Heart left ventricle (tissue), 16 donors: ENCODE data around the gene ASH1L. TPM values are rescaled to one million over a fixed set of nuclear protein-coding genes. Genes with fewer than 3 reads are reported as not detected.
"Not testable (repeated sequence)": the region's sequence is repeated elsewhere in the genome, so short reads cannot be mapped to it uniquely, and the experiment has no call there.

Source experiments
- ATAC-seq, 4 donors: fragments of 200-7000 bp; cut with Tn5 transposase; one replicate each; pipeline ENCODE4 v1.9.1; 2020 to 2022; ENCODE audit warnings: moderate library complexity in 4 of 4, mild to moderate bottlenecking in 3 of 4, moderate number of reproducible peaks in 1 of 4
- DNase-seq, 5 donors: peaks; one replicate each; pipeline ENCODE4 v3.0.0-alpha.2; 2020
- H3K27ac ChIP-seq, 12 donors: fragments of 200-600 bp; sonication (generic) in 4 of 12; one replicate each; pipeline versions ENCODE4 v1.5.0 to v1.8.0; 2016 to 2022; ENCODE audit warnings: mild to moderate bottlenecking in 2 of 12
- H3K27me3 ChIP-seq, 9 donors: fragments of 200-600 bp; sonication (generic) in 2 of 9; one replicate each; pipeline versions ENCODE4 v1.5.1 to v1.8.0; 2016 to 2022; ENCODE audit warnings: mild to moderate bottlenecking in 3 of 9
- H3K36me3 ChIP-seq, 9 donors: fragments of 200-600 bp; sonication (generic) in 2 of 9; one replicate each; pipeline versions ENCODE4 v1.5.0 to v1.8.0; 2018 to 2022; ENCODE audit warnings: mild to moderate bottlenecking in 2 of 9
- H3K4me1 ChIP-seq, 12 donors: fragments of 200-600 bp; sonication (generic) in 4 of 12; one replicate each; pipeline versions ENCODE4 v1.5.0 to v1.8.0; 2016 to 2022; ENCODE audit warnings: mild to moderate bottlenecking in 3 of 12
- H3K4me3 ChIP-seq, 12 donors: fragments of 200-600 bp; sonication (generic) in 4 of 12; one replicate each; pipeline versions ENCODE4 v1.5.0 to v1.8.0; 2017 to 2022; ENCODE audit warnings: mild to moderate bottlenecking in 9 of 12, moderate library complexity in 4 of 12
- H3K9me3 ChIP-seq, 12 donors: fragments of 200-600 bp; sonication (generic) in 4 of 12; one replicate each; pipeline versions ENCODE4 v1.5.0 to v1.8.0; 2016 to 2022; ENCODE audit warnings: mild to moderate bottlenecking in 1 of 12
- CTCF ChIP-seq, 12 donors: fragments of 200-600 bp; sonication (generic) in 4 of 12; IDR thresholded peaks; one replicate each; pipeline versions ENCODE4 v1.5.0 to v1.8.0; 2018 to 2022; ENCODE audit warnings: antibody characterized with exemption in 12 of 12, mild to moderate bottlenecking in 5 of 12
- POLR2A ChIP-seq, 2 donors: fragments of 450-650 bp; IDR thresholded peaks; one replicate each; pipeline ENCODE4 v1.6.1; 2017; ENCODE audit warnings: antibody characterized with exemption in 2 of 2, mild to moderate bottlenecking in 2 of 2, moderate library complexity in 2 of 2
- WGBS, 4 donors: extraction: QIAGEN DNeasy Blood & Tissue Kit in 2 of 4; methylation state at CpG; one replicate each; pipeline versions ENCODE4 v1.1.5 to v1.1.7; 2013 to 2018; 5-methylcytosine and 5-hydroxymethylcytosine counted together
- intact Hi-C, 10 donors: fragments of 100-400 bp; cut with DNase I; formaldehyde crosslinking; loops; one replicate each; pipeline versions ENCODE4 v1.11.1 to v1.14.2; 2022
- polyA plus RNA-seq, 2 donors: library from polyadenylated mRNA; stranded (reverse); fragments of 200-250 nt; gene quantifications; one replicate each; pipeline ENCODE4 v1.2.3, GENCODE V29; 2013
- total RNA-seq, 9 donors: library from RNA; depleted of rRNA in 2 of 9; stranded (reverse); fragments of >200 nt in 2 of 9; fragmentation: NEBNext Ultra II Directional in 3 of 9; extraction: Animal tissue kit (Norgen Biotek cat#: 25700) in 3 of 9; gene quantifications; one replicate each; pipeline versions ENCODE4 v1.1.0 to v1.2.4, GENCODE V29; 2016 to 2023
- donor health status: ischemic (EF 13 %, LVEDD 7.1; RV severe dilation, severe dysfunction).
- donor health status: healthy with polysubstance abuse.
- donor health status: DM: no; HTN: yes; CAD: no.
- donor health status: DM: no; HTN: no; CAD: no.
- donor health status: ischemic (EF 25% LVEDD 6.9; RV normal size, moderate dysfunction).
- donor health status: ischemic (EF 25% LVEDD 5.7; RV mildly dilated, moderate dysfunction).
- donor health status: healthy.
- donor health status: DM: yes; HTN: yes; CAD: no.
- donor health status: ischemic (EF 35%, LVEDD 5.7; RV mildly dilated, moderate dysfunction).
- donor health status: nonischemic (EF 11% LVEDD 7.7; RV severe dilation, severe dysfunction).
- donor health status: DM: yes; HTN: yes; CAD: no.
- donor health status: PGD.
- donor health status: ischemic (EF 29% LVEDD 5.4; RV normal size, mild dysfunction).
- donor health status: nonischemic (EF 23%, LVEDD 6.1; RV moderate dilation, normal function).

The ASH1L gene
- total and polyA plus RNA-seq, 11 donors, result 9.3 to 56.0 (median 43.7) TPM

- intact Hi-C loops, result loop anchor here in 2 of 10 donors (10.0 kb wide), 2 partner anchors 175 to 235 kb away; partner anchors contain the start of gene ASH1L (in 1 of the 2)
- WGBS, 4 donors, result 91 to 94% (median 93%) methylated on average over 9 to 11 of the region's 11 CpGs
- no peak for ATAC-seq
- no peak overlapping the region for H3K27ac ChIP-seq
- no peaks in the 10 kb centered on the region for H3K9me3 ChIP-seq
- TF ChIP-seq POLR2A (IDR thresholded peaks at IDR 0.05) (no peak), CTCF (IDR thresholded peaks at IDR 0.05) (no peak)
- no peak overlapping the region for H3K4me3 ChIP-seq
- DNase-seq, result no peak
- H3K36me3 ChIP-seq, result peaks cover 0 to 86% (median 77%) of the 10 kb centered on the region in 9 donors
- peaks cover 0 to 12% (median 5%) of the 10 kb centered on the region in 12 donors for H3K4me1 ChIP-seq
- H3K27me3 ChIP-seq, result no peaks in the 10 kb centered on the region
Observed at GRCh38 chr1:155329980-155330598, 232.5 kb downstream of the ASH1L start.

GRCh38 chr1:155328856-155329255 is 233.7 kb downstream of the ASH1L start:
- H3K27ac ChIP-seq, ATAC-seq, H3K9me3 ChIP-seq, H3K27me3 ChIP-seq, H3K4me3 ChIP-seq, DNase-seq: not testable (repeated sequence)
- Histone ChIP-seq H3K36me3 (peaks cover 0 to 75% (median 66%) of the 10 kb centered on the region in 9 donors), H3K4me1 (peaks cover 0 to 19% (median 7%) of the 10 kb centered on the region in 12 donors)
- intact Hi-C loops, result loop anchor here in 1 of 10 donors (10.0 kb wide), 1 partner anchor 236 kb away; the partner anchor contains the start of gene ASH1L
- 79 to 86% (median 82%) methylated on average over 7 of the region's 7 CpGs for WGBS, 4 donors

- TF ChIP-seq CTCF (IDR thresholded peaks at IDR 0.05) (no peak), POLR2A (IDR thresholded peaks at IDR 0.05) (no peak)
- no peak for ATAC-seq
- peaks cover 0 to 66% (median 58%) of the 10 kb centered on the region in 9 donors for H3K36me3 ChIP-seq
Observed at GRCh38 chr1:155327981-155328380, 234.6 kb downstream of the ASH1L start.

GRCh38 chr1:155326631-155327037 is 236.0 kb downstream of the ASH1L start:
- Histone ChIP-seq H3K27ac (no peak overlapping the region), H3K9me3 (no peaks in the 10 kb centered on the region), H3K4me1 (peaks cover 6 to 32% (median 17%) of the 10 kb centered on the region in 12 donors), H3K36me3 (peaks cover 0 to 58% (median 52%) of the 10 kb centered on the region in 9 donors), H3K4me3 (no peak overlapping the region), H3K27me3 (no peaks in the 10 kb centered on the region)
- no peak for DNase-seq
- ATAC-seq, result no peak
- TF ChIP-seq POLR2A (IDR thresholded peaks at IDR 0.05) (no peak), CTCF (IDR thresholded peaks at IDR 0.05) (no peak)
- WGBS, 4 donors, result 75 to 90% (median 88%) methylated on average over 3 to 7 of the region's 7 CpGs
- intact Hi-C loops, result loop anchor here in 1 of 10 donors (10.0 kb wide), 1 partner anchor 238 kb away; the partner anchor contains the start of gene ASH1L

More at GRCh38 chr1:155327981-155328380, 234.6 kb downstream of the ASH1L start:
- no peaks in the 10 kb centered on the region for H3K9me3 ChIP-seq
- no peak overlapping the region for H3K4me3 ChIP-seq
- 88 to 92% (median 90%) methylated on average over 4 of the region's 4 CpGs for WGBS, 4 donors
- H3K27me3 ChIP-seq, result no peaks in the 10 kb centered on the region
- intact Hi-C loops, result loop anchor here in 1 of 10 donors (10.0 kb wide), 1 partner anchor 237 kb away; the partner anchor contains the start of gene ASH1L
- no peak overlapping the region for H3K27ac ChIP-seq
- no peak for DNase-seq
- H3K4me1 ChIP-seq, result peaks cover 0 to 19% (median 7%) of the 10 kb centered on the region in 12 donors
